GM19023 (cell line): ENCODE measurements around the gene NELFA.
"Not testable (repeated sequence)": the region's sequence is repeated elsewhere in the genome, so short reads cannot be mapped to it uniquely, and the experiment has no call there.

Source experiments
- ATAC-seq: cut with Tn5 transposase; IDR thresholded peaks from one replicate; pipeline ENCODE4 v1.9.1; 2021; ENCODE audit warnings: mild to moderate bottlenecking, moderate library complexity; ENCODE audit not compliant: unreplicated experiment

The NELFA gene

DNA sequence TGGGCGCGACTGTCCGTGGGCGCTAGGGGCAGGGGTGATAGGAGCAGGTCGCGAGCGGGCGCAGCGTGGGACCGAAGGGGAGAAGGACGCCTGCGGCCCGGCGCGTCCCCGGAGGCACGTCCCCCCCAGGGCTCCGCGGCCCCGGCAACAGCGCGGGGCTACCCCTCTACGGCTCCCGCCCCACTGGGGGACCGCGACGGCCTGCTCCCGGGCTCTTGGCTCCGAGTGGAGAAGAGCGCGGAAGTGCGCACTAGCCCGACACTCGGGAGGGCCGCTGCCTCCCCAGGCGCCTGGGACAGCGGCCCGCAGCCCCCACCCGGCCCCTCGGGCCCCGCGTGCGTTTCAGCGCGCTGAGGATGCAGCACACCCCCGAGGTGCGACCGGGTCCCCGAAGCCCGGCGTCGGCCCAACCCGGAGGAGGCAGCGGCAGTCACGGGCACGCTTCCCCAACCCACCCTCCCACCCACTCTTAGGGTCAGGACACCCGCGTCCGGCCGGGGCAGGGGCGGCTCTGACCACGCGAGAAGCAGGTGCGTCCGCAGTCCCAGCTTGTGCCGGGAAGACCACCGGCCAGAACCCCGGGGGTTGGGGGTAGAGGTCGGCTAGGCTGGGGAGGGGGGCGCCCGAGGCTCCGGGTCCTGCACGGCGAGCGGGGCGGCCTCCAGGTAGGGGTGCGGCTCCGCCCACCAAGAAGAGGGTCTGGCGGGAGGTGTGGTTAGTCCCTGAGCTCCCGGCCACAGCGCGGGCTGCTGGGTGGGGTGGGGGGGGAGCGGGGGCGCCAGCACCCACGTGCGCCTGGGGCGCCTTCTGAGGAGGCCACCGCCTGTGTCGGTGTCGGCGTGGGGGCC lies 31.8 kb upstream of the NELFA start:
- ATAC-seq = no peak

DNA sequence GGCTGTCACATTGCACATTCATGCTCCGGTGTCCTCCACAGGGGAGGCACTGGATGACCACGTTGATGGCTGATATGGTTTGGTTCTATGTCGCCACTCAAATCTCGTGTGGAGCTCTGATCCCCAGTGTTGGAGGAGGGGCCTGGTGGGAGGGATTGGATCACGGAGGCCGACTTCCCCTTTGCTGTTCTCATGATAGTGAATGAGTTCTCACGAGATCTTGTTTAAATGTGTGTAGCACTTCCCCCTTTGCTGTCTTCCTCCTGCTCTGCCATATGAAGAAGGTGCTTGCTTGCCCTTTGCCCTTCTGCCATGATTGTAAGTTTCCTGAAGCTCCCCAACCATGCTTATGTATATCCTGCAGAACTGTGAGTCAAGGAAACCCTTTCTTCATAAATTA lies 28.1 kb upstream of the NELFA start:
- ATAC-seq = no peak

DNA sequence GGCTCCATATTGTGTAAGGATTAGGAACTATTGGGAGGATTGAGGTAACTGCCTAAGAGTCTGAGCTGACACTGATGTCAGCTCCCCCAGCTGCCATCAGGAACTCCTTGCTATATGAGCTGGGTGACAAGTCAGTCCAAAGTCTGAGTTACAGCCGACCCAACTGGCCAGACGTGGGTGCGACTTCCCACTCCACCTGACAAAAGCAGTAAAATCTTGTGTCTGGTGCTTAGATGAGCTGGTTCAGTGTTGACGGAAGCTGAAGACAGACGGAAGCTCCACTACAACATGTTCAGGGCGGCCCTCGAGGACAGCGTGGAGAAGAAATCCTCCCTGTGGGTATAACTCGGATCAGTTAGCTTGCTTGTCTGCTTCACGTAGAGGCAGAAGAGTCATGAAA lies 27.6 kb upstream of the NELFA start:
- no peak for ATAC-seq

DNA sequence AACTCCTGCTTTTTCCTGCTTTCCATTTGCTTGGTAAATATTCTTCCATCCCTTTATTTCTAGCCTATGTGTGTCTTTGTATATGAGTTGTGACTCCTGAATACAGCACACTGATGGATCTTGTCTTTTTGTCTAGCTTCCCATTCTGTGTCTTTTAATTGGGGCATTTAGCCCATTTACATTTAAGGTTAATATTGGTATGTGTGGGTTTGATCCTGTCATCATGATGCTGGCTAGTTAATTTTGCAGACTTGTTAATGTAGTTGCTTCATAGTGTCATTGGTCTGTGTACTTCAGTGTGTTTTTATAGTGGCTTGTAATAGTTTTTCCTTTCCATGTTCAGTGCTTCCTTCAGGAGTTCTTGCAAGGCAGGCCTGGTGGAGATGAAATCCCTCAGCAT lies 22.4 kb upstream of the NELFA start:
- not testable (repeated sequence) for ATAC-seq

DNA sequence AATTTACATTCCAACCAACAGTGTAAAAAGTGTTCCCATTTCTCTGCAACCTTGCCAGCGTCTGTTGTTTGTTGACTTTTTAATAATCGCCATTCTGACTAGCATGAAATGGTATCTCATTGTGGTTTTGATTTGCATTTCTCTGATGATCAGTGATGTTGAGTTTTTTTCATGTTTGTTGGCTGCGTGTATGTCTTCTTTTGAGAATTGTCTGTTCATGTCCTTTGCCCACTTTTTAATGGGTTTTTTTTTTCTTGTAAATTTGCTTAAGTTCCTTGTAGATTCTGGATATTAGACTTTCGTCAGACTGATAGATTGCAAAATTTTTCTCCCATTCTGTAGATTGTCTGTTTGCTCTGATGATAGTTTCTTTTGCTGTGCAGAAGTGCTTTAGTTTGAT lies 18.3 kb upstream of the NELFA start:
- not testable (repeated sequence) for ATAC-seq

DNA sequence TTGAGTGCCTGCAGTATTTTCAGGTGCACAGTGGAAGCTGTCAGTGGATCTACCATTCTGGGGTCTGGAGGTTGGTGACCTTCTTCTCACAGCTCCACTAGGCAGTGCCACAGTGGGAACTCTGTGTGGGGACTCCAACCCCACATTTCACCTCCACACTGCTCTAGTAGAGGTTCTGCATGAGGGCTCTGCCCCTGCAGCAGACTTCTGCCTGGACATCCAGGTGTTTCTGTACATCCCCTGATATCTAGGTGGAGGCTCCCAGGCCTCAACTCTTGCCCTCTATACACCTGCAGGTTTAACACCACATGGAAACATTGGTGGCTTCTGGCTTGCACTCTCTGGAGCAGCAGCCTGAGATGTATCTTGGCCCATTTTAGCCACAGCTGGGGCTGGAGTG lies 17.0 kb upstream of the NELFA start:
- no peak for ATAC-seq

DNA sequence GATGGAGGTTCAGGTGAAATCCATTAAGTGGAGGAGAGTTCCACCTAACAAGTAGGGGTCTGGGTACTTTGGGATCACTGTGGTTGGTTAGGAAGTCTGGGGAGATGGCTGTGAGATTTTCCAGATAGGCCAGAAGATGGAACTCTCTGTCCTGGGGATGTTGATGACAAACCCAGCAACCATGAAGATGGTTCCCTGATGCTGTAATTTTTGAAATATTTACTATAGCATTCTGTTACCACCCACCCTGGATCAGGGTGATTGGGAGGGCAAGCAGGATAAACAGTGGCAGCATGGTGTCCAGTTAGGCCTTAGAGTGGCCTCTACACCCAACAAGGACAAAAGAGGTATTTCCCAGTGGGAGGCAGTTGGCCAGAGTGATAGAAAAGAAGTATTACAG lies 15.9 kb upstream of the NELFA start:
- ATAC-seq = no peak

DNA sequence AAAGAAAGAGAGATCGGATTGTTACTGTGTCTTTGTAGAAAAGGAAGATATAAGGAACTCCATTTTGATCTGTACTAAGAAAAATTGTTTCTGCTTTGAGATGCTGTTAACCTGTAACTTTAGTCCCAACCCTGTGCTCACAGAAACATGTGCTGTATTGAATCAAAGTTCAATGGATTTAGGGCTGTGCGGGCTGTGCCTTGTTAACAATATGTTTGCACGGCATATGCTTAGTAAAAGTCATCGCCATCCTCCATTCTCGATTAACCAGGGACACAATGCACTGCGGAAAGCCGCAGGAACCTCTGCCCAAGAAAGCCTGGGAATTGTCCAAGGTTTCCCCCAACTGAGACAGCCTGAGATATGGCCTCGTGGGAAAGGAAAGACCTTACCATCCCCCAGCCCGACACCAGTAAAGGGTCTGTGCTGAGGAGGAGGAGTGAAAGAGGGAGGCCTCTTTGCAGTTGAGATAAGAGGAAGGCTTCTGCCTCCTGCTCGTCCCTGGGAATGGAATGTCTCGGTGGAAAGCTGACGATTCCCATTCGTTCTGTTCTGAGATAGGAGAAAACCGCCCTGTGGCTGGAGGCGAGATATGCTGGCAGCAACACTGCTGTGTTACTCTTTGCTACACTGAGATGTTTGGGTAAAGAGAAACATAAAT lies 12.7 kb upstream of the NELFA start:
- not testable (repeated sequence) for ATAC-seq

DNA sequence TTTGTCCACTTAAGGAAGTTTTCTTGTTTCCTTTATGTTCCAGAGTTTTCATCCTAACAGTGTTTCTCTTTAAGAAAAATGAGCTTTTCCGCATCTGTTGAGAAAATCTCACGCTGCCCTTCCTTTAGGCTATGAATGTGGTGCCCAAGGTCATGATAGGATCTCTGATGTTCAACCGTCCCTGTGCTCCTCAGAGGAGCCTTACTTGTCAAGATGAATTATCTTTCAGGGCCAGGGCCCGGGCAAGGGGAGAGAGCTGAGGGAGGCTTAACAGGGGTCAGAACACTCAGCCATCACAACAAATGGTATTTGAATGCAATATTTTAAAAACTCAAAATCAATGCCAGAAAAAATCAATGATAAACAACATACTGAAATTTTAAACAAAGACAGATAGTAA lies 6.2 kb upstream of the NELFA start:
- ATAC-seq = no peak

DNA sequence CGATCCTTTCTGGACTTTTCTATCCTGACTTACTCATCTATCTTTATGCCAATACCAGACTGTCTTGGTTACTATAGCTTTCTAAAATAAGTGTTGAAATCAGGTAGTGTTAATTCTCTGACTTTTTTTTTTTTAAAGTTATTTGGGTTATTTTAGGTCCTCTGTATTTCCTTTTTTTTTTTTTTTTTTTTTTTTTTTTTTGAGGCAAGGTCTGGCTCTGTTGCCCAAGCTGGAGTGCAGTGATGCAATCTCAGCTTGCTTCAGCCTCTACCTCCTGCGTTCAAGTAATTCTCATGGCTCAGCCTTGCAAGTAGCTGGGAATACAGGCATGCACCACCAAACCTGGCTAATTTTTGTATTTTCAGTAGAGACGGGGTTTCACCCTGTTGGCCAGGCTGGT lies 2.8 kb upstream of the NELFA start:
- no peak for ATAC-seq

DNA sequence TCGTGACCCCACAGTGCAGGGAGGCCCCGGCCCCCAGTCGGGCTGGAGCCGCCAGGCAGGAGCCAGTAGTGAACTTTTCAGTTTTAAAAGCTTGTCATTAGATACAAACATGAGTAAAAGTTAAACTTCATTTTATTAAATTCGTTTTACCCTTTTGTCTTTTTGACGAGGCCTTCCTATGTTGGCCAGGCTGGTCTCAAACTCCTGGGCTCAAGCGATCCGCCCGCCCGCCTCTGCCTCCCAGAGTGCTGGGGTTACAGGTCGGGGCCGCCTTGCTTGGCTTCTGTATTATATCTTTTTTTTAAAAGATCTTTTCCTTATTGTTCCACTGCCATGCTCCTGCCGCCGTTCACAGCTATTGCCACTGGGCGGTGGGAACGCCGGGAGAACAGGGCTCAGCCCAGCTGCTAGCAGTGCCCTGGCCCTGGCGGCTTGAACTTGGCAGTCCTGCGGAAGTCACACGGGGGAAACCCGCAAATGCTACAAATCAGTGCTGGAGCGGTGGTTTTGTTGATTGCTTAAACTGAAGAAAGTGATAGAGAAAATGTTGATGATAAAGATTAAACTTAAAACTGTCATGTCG lies 968 bp upstream of the NELFA start:
- ATAC-seq = no peak

DNA sequence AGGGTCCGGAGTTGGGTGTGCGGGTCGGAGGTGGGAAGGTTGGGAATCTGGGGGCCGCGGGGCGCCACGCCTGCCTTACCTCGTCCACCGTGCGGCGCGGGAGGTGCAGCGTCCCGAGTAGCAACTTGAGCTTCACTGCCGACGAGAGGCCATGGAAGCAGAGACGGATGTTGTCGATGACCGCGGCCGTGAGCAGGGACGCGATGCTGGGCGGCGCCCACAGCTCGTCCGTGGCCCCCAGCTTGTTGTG lies 178 bp downstream of the NELFA start:
- no peak for ATAC-seq

DNA sequence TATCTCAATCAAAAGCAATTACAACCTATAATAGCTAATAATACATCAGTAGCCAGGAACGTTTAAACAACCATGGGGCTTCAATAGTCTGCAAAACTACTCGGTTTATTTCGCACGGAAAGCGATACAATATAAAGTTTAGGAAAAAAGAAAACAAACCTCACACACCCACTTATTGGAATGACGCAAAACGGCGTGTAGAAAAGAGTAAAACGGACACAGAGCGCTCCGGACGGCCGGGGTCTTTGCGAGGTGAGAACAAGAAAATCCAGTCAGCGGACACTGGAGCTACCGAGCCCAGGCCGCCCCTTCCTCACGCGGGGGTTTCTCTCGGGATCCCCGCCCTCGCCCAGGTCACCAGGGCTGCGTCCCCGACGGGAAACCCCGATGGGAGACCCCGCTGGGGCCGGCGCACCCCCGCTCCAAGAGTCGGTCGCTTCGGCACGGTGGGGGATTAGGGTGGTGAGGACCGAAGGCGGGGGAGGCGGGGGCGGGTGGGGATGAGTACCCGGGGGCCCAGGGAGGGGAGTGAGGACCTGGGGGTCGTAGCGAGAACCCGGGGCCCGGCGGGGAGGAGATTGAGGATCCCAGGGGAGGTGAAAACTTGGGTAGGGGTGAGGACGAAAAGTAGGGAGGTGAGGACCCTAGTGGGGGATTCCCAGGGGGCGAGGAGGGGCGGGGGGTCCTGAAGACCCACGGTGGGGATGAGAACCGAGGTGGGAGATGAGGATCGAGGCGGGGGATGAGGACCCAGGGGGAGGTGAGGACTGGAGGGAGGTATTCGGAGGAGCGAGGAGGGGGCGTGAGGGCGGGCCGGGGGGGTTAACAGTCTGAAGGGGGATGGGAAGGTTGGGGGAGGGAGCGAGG lies 737 bp downstream of the NELFA start:
- no peak for ATAC-seq

DNA sequence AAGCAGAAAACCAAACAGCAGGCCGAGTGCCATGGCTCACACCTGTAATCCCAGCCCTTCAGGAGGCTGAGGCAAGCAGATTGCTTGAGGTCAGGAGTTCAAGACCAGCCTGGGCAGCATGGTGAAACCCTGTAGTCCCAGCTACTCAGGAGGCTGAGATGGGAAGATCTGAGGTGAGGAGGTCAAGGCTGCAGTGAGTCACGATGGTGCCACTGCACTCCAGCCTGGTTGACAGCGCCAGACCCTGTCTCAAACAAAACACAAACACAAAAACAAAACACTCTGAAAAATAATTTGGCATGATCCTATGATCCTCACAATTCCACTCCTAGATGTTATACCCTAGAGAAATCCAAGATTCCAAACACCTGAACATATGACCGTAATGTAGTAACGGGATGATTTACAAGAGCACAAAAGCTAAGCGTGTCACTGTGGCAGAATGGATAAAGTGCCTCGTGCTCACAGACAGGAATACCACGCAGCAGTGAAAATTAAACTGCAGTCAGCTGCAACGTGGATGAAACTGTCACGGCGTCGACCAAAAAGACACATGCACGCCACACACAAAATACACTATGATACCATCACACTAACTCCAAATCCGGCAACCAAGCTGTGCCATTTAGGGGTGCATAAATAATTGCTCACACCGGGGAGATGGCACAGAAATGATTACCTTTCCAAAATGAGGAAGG lies 1.7 kb downstream of the NELFA start:
- no peak for ATAC-seq

DNA sequence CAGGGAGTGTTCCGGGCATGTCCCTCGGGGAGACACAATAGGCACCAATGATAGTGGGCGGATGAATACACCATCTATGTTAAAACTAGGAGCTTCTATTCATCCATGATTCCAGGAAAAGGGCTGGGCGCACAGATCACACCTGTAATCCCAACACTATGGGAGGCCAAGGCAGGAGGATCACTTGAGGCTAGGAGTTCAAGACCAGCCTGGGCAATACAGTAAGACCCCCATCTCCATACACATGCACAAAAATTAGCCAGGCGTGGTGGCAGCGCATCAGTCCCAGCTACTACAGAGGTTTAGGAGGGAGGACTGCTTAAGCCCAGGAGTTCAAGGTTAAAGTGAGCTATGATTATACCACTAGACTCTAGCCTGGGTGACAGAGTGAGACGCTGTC lies 2.4 kb downstream of the NELFA start:
- ATAC-seq = no peak

DNA sequence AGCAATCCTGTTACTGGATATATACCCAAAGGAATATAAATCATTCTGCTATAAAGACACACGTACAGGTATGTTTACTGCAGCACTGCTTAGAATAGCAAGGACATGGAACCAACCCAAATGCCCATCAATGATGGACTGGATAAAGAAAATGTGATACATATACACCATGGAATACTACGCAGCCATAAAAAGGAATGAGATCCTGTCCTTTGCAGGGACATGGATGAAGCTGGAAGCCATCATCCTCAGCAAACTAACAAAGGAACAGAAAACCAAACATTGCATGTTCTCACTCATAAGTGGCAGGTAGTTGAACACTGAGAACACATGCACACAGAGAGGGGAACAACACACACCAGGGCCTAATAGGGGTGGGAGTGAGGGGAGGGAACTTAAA lies 5.4 kb downstream of the NELFA start:
- ATAC-seq = not testable (repeated sequence)

DNA sequence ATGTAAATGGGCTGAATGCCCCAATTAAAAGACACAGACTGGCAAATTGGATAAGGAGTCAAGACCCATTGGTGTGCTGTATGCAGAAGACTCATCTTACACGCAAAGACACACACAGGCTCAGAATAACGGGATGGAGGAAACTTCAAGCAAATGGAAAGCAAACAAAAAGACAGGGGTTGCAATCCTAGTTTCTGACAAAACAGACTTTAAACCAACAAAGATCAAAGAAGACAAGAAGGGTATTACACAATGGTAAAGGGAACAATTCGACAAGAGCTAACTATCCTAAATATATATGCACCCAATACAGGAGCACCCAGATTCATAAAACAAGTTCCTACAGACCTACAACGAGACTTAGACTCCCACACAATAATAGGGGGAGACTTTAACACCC lies 9.5 kb downstream of the NELFA start:
- not testable (repeated sequence) for ATAC-seq

DNA sequence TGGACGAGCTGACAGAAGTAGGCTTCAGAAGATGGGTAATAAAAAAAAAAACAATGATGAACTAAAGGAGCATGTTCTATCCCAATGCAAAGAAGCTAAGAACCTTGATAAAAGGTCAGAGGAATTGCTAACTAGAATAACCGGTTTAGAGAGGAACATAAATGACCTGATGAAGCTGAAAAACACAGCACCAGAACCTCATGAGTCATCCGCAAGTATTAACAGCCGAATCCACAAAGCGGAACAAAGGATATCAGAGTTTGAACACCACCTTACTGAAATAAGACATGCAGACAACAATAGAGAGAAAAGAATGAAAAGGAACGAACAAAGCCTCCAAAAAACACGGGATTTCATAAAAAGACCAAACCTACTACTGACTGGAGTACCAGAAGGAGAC lies 10.5 kb downstream of the NELFA start:
- no peak for ATAC-seq

DNA sequence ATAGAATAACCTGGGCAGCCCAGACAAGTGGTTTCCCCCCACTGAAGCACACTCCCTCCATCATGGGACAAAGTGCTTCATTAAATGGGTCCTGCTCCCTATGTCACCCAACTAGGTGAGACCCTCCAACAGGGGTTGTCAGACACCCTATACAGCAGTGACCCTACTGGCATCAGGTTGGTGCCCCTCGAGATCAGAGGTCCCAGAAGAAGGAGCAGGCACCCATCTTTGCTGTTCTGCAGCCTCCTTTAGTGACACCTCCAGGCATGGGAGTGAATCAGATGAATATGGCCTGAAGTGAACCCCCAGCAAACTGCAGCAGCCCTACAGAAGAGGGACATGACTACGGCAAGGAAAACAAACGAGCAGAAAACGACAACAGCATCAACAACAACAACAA lies 11.1 kb downstream of the NELFA start:
- ATAC-seq = no peak

DNA sequence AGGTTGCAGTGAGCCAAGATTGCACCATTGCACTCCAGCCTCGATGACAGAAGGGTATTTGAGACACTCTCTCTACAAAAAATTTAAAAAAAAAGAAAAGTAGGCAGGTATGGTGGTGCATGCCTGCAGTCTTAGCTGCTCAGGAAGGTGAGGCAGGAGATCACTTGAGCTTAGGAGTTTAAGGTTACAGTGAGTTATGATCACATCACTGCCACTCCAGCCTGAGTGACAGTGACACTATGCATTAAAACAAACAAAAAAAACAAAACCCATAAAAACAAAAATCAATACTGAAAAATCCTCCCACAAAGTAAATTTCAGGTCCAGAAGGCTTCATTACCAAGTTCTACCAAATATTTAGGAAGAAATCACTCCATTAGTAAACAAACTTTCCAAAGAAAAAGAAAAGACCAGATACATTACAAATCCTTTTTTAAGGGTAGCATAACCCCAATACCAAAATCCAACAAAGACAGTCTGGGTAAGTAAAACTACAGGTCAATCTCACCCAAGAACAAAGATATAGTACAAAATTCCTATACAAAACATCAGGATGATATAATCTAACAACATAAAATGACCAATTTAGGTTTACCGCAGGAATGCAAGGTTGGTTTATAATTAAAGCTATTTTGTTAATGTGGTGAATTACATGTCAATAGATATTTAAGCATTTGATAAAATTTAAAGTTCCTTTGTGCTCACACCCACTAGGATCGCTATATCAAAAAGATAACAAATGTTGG lies 11.7 kb downstream of the NELFA start:
- ATAC-seq = no peak
